HG03045 (cell line): Measurements from ENCODE around the gene RFTN1.
A peak's percentile ranks its signal among the peaks of the same experiment; 100 is the strongest.

Source experiments
- ATAC-seq: cut with Tn5 transposase; IDR thresholded peaks from one replicate; pipeline ENCODE4 v1.9.1; 2021; ENCODE audit warnings: mild to moderate bottlenecking, moderate library complexity; ENCODE audit not compliant: unreplicated experiment

The RFTN1 gene

DNA sequence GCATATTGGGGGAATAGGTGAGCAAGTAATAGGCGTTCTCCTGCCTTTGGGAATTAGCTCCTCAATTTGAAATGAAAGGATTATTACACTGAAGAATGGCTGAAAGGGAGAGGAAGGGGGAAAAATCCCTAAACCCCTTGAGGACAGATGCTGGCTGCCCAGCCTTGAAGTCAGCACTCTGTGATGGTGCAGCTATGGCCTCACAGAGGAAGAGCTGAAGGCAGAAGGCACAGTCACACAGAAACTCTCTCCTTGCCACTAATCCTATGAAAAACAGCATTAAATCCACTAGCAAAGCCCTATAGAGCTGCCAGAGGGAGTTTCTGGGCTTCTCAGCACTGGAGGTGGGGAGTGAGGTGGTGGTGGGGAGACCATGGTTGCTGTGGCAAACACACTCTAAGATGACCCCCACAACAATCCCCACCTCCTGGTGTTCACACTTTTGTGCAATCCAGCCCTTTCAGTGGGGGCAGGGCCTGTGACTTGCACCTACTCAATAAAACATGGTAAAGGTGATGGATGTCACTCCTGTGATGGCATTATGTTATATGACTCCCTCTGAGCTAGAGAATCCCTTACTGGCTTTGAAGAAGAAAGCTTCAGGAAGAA is 101.2 kb downstream of the RFTN1 start:
- no peak for ATAC-seq

DNA sequence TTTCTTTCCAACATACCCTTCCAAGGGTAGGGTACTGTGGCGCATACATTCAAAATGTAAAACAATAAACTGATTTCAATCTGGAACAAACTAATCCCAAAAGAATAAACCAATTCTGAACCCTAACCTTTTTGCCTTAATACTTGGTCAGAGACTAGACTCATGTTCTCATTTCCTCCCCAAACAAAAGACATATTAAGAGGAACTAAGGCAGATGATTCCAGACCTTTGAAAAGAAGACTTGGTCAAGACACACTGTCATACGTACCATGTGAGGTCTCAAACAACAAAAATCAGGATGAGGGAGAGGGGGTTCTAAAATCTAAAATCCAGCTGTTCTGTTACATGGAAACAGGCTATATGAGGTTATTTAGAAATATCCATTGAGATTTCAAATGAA is 102.1 kb downstream of the RFTN1 start:
- ATAC-seq, result no peak

DNA sequence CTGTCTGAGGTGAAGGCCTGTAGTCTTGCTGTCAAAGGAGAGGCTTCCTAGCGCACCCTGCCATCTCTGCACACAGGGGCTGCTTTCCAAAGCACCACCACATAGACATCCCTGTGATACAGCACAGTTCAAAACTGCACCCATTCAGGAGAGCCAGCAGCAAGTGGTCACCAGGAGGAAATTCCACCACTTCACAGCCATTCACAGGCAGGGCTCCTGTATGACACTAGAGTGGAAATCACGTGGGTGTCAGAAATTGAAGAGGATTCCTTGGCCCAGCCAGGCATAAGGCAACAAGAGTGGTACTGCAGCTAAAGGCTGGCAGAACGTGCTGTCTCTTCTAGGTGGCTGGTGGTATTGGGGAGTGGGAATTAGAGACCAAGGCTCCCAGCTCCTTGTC is 102.8 kb downstream of the RFTN1 start:
- ATAC-seq, result no peak

DNA sequence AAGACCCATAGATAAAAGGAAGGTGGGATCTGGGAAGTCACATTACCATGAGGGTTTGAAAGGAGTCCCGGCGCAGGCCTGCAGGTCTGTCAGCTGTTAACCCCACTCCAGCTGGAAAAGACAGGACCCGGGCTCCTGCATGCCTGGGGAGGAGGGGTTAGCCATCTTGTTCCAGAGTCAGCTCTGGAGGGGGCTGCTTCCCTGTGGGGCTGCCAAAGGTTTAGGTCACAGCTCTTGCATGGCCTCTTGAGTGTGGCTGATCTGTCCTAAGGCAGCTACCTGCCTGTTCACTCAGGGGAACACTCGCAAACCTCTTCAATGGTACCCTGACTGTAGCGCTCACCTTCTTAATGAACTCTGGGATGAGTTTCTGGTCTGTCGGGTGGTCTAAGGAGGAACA is 104.5 kb downstream of the RFTN1 start:
- ATAC-seq, result no peak

DNA sequence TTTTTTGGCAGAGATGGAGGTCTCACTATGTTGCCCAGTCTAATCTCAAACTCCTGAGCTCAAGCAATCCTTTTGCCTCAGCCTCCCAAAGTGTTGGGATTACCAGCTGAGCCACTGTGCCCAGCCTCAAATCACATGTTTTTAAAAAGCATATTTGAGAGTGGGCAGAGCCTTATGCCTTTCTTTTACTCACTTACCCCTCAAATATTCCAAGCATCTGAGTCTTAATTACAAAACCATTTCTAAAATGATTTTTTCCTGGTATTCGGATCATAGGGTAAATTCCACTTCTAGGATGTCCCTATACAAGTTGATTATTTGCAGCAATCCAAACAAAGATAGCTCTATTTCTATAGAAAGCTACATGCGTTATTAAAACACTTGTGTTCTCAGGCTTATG is 106.1 kb downstream of the RFTN1 start:
- no peak for ATAC-seq

DNA sequence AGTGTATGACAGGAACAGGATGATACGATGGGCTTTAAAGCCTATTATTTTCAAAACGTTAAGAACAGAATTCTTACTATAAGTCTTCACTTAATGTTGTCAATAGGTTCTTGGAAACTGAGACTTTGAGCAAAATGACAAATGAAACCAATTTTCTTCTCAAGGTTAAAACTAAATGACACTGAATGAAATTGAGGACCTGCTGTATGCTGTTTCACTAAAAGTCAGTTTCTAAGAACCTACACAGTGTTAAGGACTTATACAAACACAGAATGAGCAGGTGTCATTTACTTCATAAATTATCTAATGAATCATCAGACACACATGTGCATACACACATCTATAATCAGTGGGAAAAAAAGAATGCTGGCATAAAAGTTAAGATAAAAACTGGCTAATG is 106.9 kb downstream of the RFTN1 start:
- no peak for ATAC-seq

DNA sequence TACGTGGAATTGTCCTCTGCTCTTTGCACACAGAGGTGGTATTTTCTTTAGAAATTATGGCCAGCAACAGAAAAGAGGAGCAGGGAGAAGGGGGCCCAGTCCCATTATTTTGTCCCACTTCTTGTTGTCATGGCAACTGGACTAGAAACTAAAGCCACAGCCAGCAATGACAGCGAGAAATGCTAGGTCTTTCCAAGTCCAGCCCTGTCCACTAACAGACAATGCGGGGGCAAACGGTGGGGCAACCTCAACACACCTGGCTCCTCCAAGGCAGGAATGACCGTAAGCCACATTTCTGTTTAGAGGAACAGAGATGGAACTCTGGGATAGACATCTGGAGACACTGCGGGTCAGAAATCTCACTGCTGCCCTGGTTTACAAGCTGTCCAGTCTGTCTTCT is 107.3 kb downstream of the RFTN1 start:
- ATAC-seq, result no peak

DNA sequence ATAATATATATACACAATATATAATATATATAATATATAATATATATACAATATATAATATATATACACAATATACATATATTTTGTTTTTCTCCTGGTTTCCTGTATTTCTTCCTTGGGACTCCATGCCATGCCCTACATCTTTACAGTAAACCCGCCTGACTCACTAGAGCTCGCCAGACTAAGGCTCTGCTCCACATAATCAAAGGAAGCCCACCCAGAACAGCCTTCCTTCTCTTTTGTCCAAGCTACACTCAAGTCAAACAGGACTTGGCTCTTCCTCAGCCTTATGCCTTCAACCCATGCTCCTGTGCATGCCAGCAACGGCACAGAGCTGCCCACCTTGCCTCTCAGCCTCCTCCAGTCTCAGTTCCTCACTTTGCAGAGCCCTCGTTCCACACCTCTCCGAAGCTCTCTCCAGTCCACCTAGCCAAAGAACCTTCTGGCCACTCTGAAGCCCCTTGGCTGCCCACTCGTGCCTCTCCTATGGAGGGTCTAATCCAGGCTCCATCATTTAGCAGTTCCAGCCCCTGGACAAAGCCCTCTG is 109.1 kb downstream of the RFTN1 start:
- ATAC-seq, result no peak

DNA sequence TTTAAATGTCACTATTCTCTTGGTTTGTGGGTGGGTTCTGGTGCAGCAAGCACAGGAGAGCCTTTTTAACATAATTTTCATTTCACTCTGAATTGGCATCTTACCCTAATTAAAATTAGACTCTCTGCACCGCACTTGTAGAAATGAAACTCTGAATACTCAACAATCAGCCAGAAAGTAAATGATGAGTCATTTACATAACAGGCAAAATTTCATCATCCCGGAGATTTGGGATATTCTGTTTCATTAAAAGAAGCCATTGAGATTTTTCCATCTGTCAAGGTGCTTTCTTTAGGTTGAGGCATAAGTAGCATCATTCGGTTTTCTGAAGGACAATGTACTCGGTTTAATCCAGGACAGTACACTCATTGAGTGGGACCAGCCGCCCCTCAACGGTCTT is 111.0 kb downstream of the RFTN1 start:
- ATAC-seq, result no peak

DNA sequence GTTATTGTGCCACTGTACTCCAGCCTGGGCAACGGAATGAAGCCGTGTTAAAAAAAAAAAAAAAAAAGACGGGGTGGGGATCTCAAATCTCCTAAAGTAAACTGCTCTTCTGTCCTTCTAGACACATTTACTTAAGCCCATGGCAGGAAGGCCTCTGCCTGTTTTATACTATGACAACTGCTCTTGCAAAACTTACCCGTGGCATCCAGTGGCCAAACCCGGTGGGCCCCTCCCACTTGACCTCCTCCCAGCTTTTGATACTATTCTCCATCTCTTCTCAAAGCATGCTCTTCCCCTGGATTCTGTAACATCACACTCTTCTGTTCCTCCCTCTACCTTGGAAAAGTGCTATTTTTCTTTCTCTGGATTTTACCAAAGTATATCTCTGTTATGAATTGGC is 112.2 kb downstream of the RFTN1 start:
- no peak for ATAC-seq

DNA sequence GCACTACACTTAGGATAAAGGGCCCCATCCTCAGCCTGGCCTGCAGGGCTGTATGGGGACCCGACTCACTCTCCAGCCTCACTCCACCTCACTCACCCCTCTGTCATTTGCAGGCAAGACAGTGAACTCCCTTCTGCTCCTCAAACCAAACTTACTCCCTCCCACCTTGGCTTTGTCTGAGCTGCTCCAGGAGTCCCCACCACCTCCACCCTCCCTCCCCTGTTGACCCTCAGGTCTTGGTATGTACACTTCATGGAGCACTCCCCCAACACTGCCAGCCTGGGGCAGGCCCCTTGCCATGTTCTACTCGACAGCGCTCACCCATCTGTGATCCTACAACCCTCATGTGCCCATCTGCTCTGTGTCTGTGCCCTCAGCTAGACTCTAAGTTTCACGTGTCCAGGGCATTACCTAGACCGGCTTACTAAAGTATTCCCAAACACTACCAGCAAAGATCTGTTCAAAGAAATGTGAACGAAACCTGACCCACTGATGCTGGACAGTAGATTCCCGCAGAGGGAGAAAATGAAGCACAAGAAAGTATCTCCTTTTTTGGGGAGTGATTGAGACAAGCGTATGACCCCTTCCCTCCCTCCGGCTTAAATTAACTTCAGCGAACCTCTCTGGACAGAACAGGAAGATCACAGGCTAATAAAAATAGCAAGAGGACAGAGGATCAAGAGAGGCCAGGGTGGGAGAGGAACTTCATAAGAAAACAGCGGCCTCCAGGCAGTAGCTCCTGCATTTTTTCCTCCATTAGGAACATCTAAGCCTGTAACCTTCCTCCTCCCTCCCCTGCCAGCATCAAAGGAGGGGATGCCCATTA is 113.2 kb downstream of the RFTN1 start:
- ATAC-seq, result no peak

DNA sequence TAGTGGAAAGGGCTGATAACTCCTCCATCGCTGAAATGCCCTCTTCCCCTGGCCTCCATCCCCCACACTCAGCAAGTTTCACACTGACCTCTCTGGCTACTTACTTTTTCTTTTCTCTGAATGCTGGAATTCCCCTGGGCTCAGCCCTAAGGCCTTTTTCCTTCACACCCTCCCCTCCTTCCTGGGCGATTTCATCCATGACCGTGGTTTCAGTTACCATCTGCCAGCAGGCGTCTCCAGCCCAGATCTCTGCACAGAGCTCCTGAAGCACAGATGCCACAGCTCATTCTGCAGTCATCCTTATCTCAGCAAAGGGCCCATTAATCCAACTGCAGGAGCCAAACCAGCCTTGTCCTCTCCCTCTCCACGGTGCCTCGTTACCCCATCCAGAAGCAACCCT is 114.0 kb downstream of the RFTN1 start:
- peak; percentile 53 for ATAC-seq

DNA sequence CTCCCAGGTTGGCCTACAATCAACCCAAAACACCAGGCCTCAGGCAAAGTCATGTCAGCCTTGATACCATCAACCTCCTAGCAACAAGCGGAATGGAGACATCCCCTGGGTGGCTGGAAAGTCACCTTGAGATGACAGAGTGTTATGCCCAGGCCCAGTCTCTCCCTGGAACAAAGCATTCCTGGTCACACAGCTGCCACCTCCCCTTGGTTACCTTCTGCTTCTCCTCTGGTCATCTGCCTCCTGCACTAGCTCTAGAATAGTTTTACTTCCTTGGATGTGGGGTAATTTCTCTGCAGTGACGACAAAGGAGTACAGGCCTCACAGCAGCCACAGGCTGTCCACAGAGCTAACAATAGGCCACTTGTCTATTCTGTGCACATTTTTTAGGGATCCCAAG is 114.9 kb downstream of the RFTN1 start:
- no peak for ATAC-seq

DNA sequence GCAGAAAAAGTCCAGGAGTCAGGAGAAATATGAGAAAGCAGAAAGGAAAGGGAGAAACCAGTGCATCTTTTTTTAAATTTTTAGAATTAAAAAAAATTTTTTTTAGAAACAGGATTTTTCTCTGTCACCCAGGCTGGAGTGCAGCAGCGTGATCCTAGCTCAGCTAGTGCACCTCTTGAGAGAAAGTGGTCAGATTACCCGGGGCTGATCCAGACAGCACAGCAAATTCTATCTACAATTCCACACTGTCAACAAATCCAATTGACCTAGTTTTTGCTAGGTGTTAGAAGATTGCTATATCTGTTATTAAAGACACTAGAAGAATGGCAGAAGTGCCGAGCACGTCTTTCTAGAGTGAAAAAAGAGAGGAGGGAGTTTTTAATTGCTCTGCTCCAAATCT is 117.3 kb downstream of the RFTN1 start:
- no peak for ATAC-seq

DNA sequence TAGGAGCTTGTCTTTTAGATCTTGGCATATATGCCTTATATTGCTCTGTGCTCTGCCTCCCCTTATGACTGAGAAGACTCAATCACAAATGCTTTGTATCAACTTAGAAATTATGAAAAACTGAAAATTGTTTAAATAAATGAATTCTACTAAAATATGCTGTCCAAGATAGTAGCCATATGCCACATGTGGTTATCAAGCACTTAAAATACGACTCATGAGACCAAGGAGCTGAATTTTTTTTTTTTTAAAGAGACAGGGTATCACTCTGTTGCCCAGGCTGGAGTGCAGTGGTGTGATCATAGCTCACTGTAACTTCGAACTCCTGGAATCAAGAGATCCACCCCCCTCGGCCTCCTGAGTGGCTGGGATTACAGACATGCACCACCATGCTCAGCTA is 118.3 kb downstream of the RFTN1 start:
- no peak for ATAC-seq

DNA sequence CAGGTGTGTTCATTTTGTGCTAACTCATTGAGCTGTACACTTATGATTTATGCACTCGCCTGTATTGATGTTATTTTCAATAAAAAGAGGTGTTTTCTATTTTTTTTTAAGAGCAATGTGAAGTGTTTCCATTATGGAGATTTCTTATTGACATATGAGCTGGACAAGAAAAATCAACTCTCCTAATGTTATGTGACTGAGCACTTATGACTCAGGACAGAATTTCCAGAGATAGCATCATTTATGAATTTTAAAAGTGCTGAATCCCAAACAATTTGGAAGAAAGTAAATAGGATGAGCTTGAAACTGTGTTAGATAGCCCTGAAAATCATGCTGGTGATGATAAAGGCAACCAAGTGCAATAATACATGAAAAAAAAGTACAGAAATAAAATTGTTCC is 118.9 kb downstream of the RFTN1 start:
- no peak for ATAC-seq

DNA sequence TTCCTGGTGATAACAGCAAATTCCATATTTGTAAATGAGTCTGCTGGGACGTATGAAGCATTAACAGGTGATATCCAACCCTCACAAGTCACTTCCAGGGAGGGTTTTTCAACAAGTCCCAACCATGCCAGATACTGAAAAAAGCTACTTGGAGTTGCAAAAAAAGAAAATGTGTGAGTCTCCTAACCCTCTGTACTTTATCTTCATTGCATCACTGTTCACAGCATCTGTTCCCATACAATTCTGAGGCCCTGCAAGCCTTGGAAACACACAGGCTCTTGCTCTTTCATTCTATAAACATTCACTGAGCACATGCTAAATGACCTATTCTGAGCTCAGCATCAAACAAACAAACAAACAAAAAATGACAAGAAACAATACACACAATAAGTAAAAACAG is 120.8 kb downstream of the RFTN1 start:
- ATAC-seq, result no peak

DNA sequence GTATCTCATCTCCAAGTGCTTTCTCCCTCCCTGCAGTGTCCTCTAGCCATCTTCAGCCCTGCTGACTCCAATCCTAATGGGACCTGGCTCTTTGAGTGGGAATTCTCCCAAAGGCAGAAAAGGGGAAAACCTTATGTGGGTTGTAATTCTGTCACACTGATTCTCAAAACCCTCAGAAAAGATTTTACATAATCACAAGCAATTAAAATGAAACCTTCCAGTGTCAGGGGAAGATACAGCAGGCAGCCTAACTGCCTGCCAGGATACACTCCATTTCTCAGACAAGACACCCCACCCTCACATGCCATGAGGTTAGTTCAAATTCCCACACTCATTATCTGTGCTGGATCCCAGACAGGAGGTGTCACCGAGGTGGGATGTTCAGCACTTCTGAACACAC is 121.4 kb downstream of the RFTN1 start:
- no peak for ATAC-seq

DNA sequence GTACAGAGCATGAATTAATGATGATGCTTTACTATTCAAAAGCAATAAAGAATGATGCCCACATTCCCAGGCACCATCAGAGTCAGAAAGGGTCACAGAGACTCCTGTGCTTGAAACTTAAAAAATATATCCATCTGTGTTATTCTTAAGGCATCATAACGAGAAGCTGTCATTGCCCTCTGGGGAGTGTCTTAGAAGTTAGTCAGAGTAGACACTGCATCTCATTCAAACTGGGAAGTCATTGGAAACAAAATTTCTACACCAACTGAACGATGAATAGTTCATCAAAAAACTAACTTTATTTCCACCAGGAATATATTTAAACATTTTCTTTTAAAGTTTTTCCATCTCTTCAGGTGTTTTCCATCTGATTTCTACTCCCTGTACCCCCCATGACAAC is 122.9 kb downstream of the RFTN1 start:
- ATAC-seq, result no peak

DNA sequence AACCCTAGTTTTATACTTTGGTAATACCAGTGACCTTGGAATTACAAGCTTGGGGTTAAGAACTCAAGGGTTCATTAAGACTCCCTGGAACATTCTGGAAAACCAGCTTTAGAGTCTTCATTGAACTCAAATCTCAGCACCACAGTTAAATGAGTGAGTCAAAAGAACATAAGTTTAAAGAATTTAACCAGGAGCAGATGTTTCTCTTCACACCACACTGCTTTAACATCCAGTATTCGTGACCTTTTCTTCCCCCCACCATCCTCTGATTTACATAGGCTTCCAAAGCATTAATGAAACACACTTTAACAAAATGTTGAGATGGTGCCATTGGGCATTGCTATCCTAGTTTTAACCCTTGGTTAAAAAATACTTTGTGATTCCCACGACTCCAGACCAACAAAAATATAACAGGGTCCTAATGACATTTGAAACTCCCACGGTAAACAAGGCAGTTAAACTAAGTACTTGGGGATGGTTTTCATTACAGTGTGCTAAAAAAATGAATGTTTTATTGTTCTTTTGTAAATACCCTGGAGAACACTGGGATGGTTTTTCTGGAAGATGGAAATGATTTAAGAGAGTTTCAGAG is 124.6 kb downstream of the RFTN1 start:
- ATAC-seq, result no peak

DNA sequence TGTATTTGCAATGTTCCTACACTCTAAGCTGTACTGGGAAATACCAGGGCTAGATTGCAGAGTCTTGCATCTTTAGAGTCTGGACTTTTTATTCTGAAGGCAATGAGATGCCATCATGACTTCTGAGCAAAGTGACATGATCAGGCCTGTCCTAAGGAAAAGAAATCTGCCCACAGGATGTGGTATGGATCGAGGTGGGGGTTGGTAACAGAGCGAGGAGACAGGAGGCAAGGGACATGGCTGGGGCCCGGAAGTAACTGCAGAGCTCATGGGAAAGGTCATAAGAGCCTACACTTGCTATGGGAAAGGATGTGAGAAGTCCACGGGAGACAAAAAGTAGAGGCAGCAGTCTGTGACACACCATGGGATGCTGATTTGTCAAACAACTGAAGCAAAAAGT is 126.9 kb downstream of the RFTN1 start:
- no peak for ATAC-seq

DNA sequence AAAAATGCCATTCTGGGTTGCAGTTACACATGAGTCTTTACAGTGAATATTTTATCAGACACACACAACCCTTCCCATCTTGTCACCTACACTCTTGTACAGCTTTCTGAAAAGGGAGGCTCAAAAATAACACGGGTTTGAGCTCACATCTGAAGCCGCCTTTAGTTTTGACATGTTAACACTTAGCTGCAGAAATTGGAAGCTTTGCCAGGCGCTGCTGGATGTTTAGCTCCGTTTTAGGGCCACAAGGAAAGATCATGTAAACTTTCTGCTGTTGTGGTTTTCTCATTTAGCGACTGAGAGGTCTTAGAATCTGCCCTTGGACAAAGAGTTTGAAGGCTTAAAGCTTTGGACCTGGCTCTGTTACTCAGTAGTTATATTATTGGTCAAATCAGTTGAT is 128.3 kb downstream of the RFTN1 start:
- ATAC-seq, result no peak
